OCI-LY1 (cell line): ENCODE measurements around the gene SPTSSB.

Experiments used
- H2AFZ ChIP-seq: fragments of 200-600 bp; sonication (generic), shearing (Covaris generic); 2 replicates; pipeline ENCODE4 v1.6.0; 2014; ENCODE audit warnings: antibody characterized with exemption, mild to moderate bottlenecking, low read length
- H3F3A ChIP-seq: fragments of 200-600 bp; sonication (generic), shearing (Covaris generic); 2 replicates; pipeline ENCODE4 v1.6.0; 2014; ENCODE audit warnings: mild to moderate bottlenecking, antibody characterized with exemption, low read length, moderate library complexity; ENCODE audit not compliant: insufficient read depth
- H3K27ac ChIP-seq: fragments of 200-600 bp; sonication (generic); 2 replicates; pipeline ENCODE4 v1.5.1; 2014; ENCODE audit warnings: low read length, mixed run types, mild to moderate bottlenecking, low read depth; ENCODE audit not compliant: poor library complexity, severe bottlenecking
- H3K27me3 ChIP-seq: fragments of 200-600 bp; sonication (generic); 2 replicates; pipeline ENCODE4 v1.6.0; 2014; ENCODE audit warnings: antibody characterized with exemption, mild to moderate bottlenecking, low read length, moderate library complexity; ENCODE audit not compliant: insufficient read depth
- H3K36me3 ChIP-seq: fragments of 200-600 bp; sonication (generic); 2 replicates; pipeline ENCODE4 v1.6.1; 2014; ENCODE audit warnings: mild to moderate bottlenecking, antibody characterized with exemption, low read length, moderate library complexity, mixed read lengths; ENCODE audit not compliant: insufficient read depth
- H3K4me1 ChIP-seq: fragments of 200-600 bp; sonication (generic); 2 replicates; pipeline ENCODE4 v1.5.1; 2014; ENCODE audit warnings: mild to moderate bottlenecking, low read length, moderate library complexity; ENCODE audit not compliant: insufficient read depth, severe bottlenecking
- H3K4me2 ChIP-seq: fragments of 200-600 bp; sonication (generic), shearing (Covaris generic); 2 replicates; pipeline ENCODE4 v1.6.1; 2014; ENCODE audit warnings: low read length
- H3K4me3 ChIP-seq: fragments of 200-600 bp; sonication (generic); 2 replicates; pipeline ENCODE4 v1.5.1; 2014; ENCODE audit warnings: low read length, low read depth, mild to moderate bottlenecking, mixed read lengths; ENCODE audit not compliant: poor library complexity, severe bottlenecking
- H3K79me2 ChIP-seq: fragments of 200-600 bp; shearing (Covaris generic); 2 replicates; pipeline ENCODE4 v1.6.1; 2016; ENCODE audit warnings: mixed run types, low read length, mixed read lengths; ENCODE audit not compliant: insufficient read depth
- H3K9ac ChIP-seq: fragments of 200-600 bp; sonication (generic), shearing (Covaris generic); 2 replicates; pipeline ENCODE4 v1.6.1; 2014; ENCODE audit warnings: mild to moderate bottlenecking, low read length, mixed read lengths
- H3K9me2 ChIP-seq: fragments of 200-600 bp; sonication (generic), shearing (Covaris generic); 2 replicates; pipeline ENCODE4 v1.6.1; 2014; ENCODE audit warnings: low read depth, mild to moderate bottlenecking, low read length, mixed read lengths
- H3K9me3 ChIP-seq: fragments of 200-600 bp; shearing (Covaris generic); 2 replicates; pipeline ENCODE4 v1.6.1; 2014; ENCODE audit warnings: low read length, mixed read lengths
- H4K20me1 ChIP-seq: fragments of 200-600 bp; sonication (generic), shearing (Covaris generic); 2 replicates; pipeline ENCODE4 v1.6.0; 2016; ENCODE audit warnings: mild to moderate bottlenecking, low read length; ENCODE audit not compliant: insufficient read depth
- CTCF ChIP-seq: fragments of 200-600 bp; sonication (generic), shearing (Covaris generic); IDR thresholded peaks from 2 replicates; pipeline ENCODE4 v1.5.1; 2017; ENCODE audit warnings: mild to moderate bottlenecking, antibody characterized with exemption, low read length, moderate library complexity, mixed read lengths
- EZH2 ChIP-seq: fragments of 200-600 bp; sonication (generic), shearing (Covaris generic); IDR thresholded peaks from 2 replicates; pipeline ENCODE4 v1.8.0; 2017; ENCODE audit warnings: borderline replicate concordance, mixed run types, mild to moderate bottlenecking, antibody characterized with exemption, low read length, moderate library complexity, mixed read lengths

SPTSSB gene

GRCh38 chr3:161356287-161356686, 15.0 kb downstream of the SPTSSB start:
- TF ChIP-seq CTCF = no peak
- TF ChIP-seq EZH2 = no peak
- H3K79me2 ChIP-seq = no peaks in the 10 kb centered on the region
- H4K20me1 ChIP-seq = no peaks in the 10 kb centered on the region
- H2AFZ ChIP-seq = no peak overlapping the region
- H3K36me3 ChIP-seq = no peaks in the 10 kb centered on the region
- H3K4me1 ChIP-seq = no peaks in the 10 kb centered on the region
- H3K27ac ChIP-seq = no peak overlapping the region
- H3K9me3 ChIP-seq = no peaks in the 10 kb centered on the region
- H3K4me3 ChIP-seq = no peak overlapping the region
- H3K9ac ChIP-seq = no peak overlapping the region
- no peak overlapping the region for H3K4me2 ChIP-seq
- 0 out of 2 replicates have a peak, but pooled peaks cover 4% of the 10 kb centered on the region for H3K27me3 ChIP-seq
- no peaks in the 10 kb centered on the region for H3K9me2 ChIP-seq
- no peaks in the 10 kb centered on the region for H3F3A ChIP-seq

- H3K27me3 ChIP-seq = 0 out of 2 replicates have a peak, but pooled peaks cover 4% of the 10 kb centered on the region
- no peak overlapping the region for H3K27ac ChIP-seq
- H2AFZ ChIP-seq = no peak overlapping the region
- H3K9ac ChIP-seq = no peak overlapping the region
- H3K4me1 ChIP-seq = no peaks in the 10 kb centered on the region
- H3K4me3 ChIP-seq = no peak overlapping the region
- no peak for TF ChIP-seq EZH2
- no peaks in the 10 kb centered on the region for H3K79me2 ChIP-seq
- H3K36me3 ChIP-seq = no peaks in the 10 kb centered on the region
- no peaks in the 10 kb centered on the region for H3F3A ChIP-seq
- no peaks in the 10 kb centered on the region for H3K9me3 ChIP-seq
- no peak overlapping the region for H3K4me2 ChIP-seq
- no peaks in the 10 kb centered on the region for H4K20me1 ChIP-seq
- no peaks in the 10 kb centered on the region for H3K9me2 ChIP-seq
Measured at GRCh38 chr3:161355508-161355907, 15.8 kb downstream of the SPTSSB start.

GRCh38 chr3:161354554-161354953, 16.8 kb downstream of the SPTSSB start:
- no peaks in the 10 kb centered on the region for H3K9me3 ChIP-seq
- no peaks in the 10 kb centered on the region for H3K4me1 ChIP-seq
- 0 out of 2 replicates have a peak, but pooled peaks cover 4% of the 10 kb centered on the region for H3K27me3 ChIP-seq
- no peak overlapping the region for H3K9ac ChIP-seq
- H3K27ac ChIP-seq = no peak overlapping the region
- no peak overlapping the region for H3K4me2 ChIP-seq
- H3K9me2 ChIP-seq = no peaks in the 10 kb centered on the region
- H3K79me2 ChIP-seq = no peaks in the 10 kb centered on the region
- H2AFZ ChIP-seq = no peak overlapping the region
- H3K4me3 ChIP-seq = no peak overlapping the region
- TF ChIP-seq CTCF = no peak
- no peak for TF ChIP-seq EZH2
- no peaks in the 10 kb centered on the region for H3F3A ChIP-seq
- H3K36me3 ChIP-seq = no peaks in the 10 kb centered on the region
- H4K20me1 ChIP-seq = no peaks in the 10 kb centered on the region

- Histone ChIP-seq H3K27ac (no peak overlapping the region), H2AFZ (no peak overlapping the region), H3K79me2 (no peaks in the 10 kb centered on the region)
Measured at GRCh38 chr3:161351330-161351729, 20.0 kb downstream of the SPTSSB start.

More at GRCh38 chr3:161351330-161351729, 20.0 kb downstream of the SPTSSB start:
- Histone ChIP-seq H3K27me3 (no peaks in the 10 kb centered on the region), H3K36me3 (no peaks in the 10 kb centered on the region), H3K9me2 (no peaks in the 10 kb centered on the region), H3K9ac (no peak overlapping the region), H3K9me3 (no peaks in the 10 kb centered on the region), H4K20me1 (no peaks in the 10 kb centered on the region), H3F3A (no peaks in the 10 kb centered on the region), H3K4me1 (no peaks in the 10 kb centered on the region), H3K4me2 (no peak overlapping the region), H3K4me3 (no peak overlapping the region)
- no peak for TF ChIP-seq CTCF
